Smooth muscle cell (in vitro differentiated cells): ENCODE results near the gene TUBGCP2. TPM values are rescaled to one million over a fixed set of nuclear protein-coding genes. Genes with fewer than 3 reads are reported as not detected.

Experiments
- DNase-seq: peaks from one replicate; lab custom pipeline; 2025; ENCODE audit not compliant: unreplicated experiment; lab: John Stamatoyannopoulos, UW
- H2AFZ ChIP-seq: fragments of 200-600 bp; sonication (generic); 2 replicates; pipeline ENCODE4 v1.6.0; 2016; ENCODE audit warnings: antibody characterized with exemption, low read depth, mild to moderate bottlenecking
- H3F3A ChIP-seq: fragments of 200-600 bp; sonication (generic); 2 replicates; pipeline ENCODE4 v1.6.0; 2017; ENCODE audit warnings: antibody characterized with exemption, low read depth
- H3K27ac ChIP-seq: fragments of 200-600 bp; sonication (generic); 2 replicates; pipeline ENCODE4 v1.5.1; 2016; ENCODE audit warnings: low read depth, mild to moderate bottlenecking
- H3K27me3 ChIP-seq: fragments of 200-600 bp; sonication (generic); 2 replicates; pipeline ENCODE4 v1.6.1; 2016; ENCODE audit warnings: low read depth, mild to moderate bottlenecking
- H3K36me3 ChIP-seq: fragments of 200-600 bp; sonication (generic); 2 replicates; pipeline ENCODE4 v1.5.1; 2016; ENCODE audit warnings: low read depth
- H3K4me1 ChIP-seq: fragments of 200-600 bp; sonication (generic); 2 replicates; pipeline ENCODE4 v1.5.1; 2016; ENCODE audit warnings: low read depth
- H3K4me2 ChIP-seq: fragments of 200-600 bp; sonication (generic); 2 replicates; pipeline ENCODE4 v1.6.0; 2016; ENCODE audit warnings: mild to moderate bottlenecking
- H3K4me3 ChIP-seq: fragments of 200-600 bp; sonication (generic); 2 replicates; pipeline ENCODE4 v1.5.1; 2016; ENCODE audit warnings: mild to moderate bottlenecking
- H3K79me2 ChIP-seq: fragments of 200-600 bp; sonication (generic); 2 replicates; pipeline ENCODE4 v1.6.0; 2016; ENCODE audit warnings: low read depth, mild to moderate bottlenecking
- H3K9ac ChIP-seq: fragments of 200-600 bp; sonication (generic); 2 replicates; pipeline ENCODE4 v1.6.0; 2016; ENCODE audit warnings: low read depth
- H3K9me3 ChIP-seq: fragments of 200-600 bp; sonication (generic); replicated peaks from 2 replicates; pipeline ENCODE4 v1.5.1; 2016; ENCODE audit warnings: low read depth
- H4K20me1 ChIP-seq: fragments of 200-600 bp; sonication (generic); 2 replicates; pipeline ENCODE4 v1.6.0; 2016; ENCODE audit warnings: low read depth
- CTCF ChIP-seq: fragments of 200-600 bp; sonication (generic); IDR thresholded peaks from 2 replicates; pipeline ENCODE4 v1.5.1; 2017; ENCODE audit warnings: borderline replicate concordance, mild to moderate bottlenecking, antibody characterized with exemption; ENCODE audit not compliant: insufficient read depth, poor library complexity, severe bottlenecking
- WGBS: methylation state at CpG from one replicate; pipeline ENCODE4 v1.1.7; 2016; ENCODE audit warnings: low lambda C conversion rate; 5-methylcytosine and 5-hydroxymethylcytosine counted together
- polyA plus RNA-seq: library from polyadenylated mRNA; unstranded; fragments of >200 nt; fragmentation: Nextera tagmentation; extraction: Ambion mirVana; gene quantifications from 2 replicates; pipeline ENCODE4 v1.2.1, GENCODE V29; 2016
- total RNA-seq: library from RNA; depleted of rRNA; stranded (reverse); fragments of >200 nt; gene quantifications from 2 replicates; pipeline ENCODE4 v1.2.3, GENCODE V29; 2014

The TUBGCP2 gene
- total and polyA plus RNA-seq, 2 experiments from 2014 or later: 39.5 to 40.5 TPM

DNA sequence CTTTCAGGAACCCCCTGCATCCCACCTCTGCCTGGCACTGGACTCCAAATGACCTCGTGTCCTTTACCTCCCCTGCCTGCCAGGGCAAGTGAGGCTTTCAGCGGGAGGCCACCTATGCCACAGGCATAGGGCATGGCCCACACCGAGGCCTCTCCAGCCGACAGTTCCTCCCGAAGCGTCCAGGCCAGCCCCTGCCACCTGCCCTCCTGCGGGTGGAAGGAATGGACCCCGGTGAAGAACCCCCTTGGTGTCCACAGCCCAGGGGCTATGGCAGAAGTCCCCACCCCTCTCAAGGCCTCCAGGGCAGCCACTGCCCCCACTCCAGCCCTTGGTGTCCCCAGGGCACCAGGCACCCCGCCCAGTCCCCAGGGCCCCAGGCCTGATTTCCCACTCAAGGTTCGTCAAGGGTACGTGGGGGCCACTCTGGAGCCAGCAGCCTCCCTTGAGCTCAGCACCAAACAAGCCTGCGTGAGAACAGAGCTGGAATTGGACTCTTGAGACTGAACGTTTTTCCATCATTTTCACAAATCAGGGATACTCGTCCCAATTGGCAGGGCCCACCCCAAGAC is 46.1 kb upstream of the TUBGCP2 start:
- no peak for TF ChIP-seq CTCF
- H3K4me1 ChIP-seq: no peaks in the 10 kb centered on the region
- 95% methylated on average over 14 of the region's 14 CpGs for WGBS

GRCh38 chr10:133353988-133354605 is 45.4 kb upstream of the TUBGCP2 start:
- no peaks in the 10 kb centered on the region for H3K27me3 ChIP-seq
- no peak overlapping the region for H3K27ac ChIP-seq
- peaks cover 19% of the 10 kb centered on the region for H4K20me1 ChIP-seq
- no peaks in the 10 kb centered on the region for H3F3A ChIP-seq
- H3K79me2 ChIP-seq: no peaks in the 10 kb centered on the region
- H3K4me2 ChIP-seq: no peak overlapping the region
- WGBS: 90% methylated on average over 13 of the region's 16 CpGs
- H2AFZ ChIP-seq: no peak overlapping the region
- no peak overlapping the region for H3K9ac ChIP-seq
- H3K4me3 ChIP-seq: no peak overlapping the region
- H3K9me3 ChIP-seq: no peaks in the 10 kb centered on the region
- no peaks in the 10 kb centered on the region for H3K36me3 ChIP-seq
- no peak for DNase-seq
- no peaks in the 10 kb centered on the region for H3K4me1 ChIP-seq
- TF ChIP-seq CTCF: no peak

More for the DNA sequence above, 46.1 kb upstream of the TUBGCP2 start:
- no peak for DNase-seq
- Histone ChIP-seq H3K4me2 (no peak overlapping the region), H2AFZ (no peak overlapping the region), H3F3A (no peaks in the 10 kb centered on the region), H3K4me3 (no peak overlapping the region), H3K79me2 (no peaks in the 10 kb centered on the region), H3K9me3 (no peaks in the 10 kb centered on the region), H3K36me3 (no peaks in the 10 kb centered on the region), H3K27ac (no peak overlapping the region), H3K9ac (no peak overlapping the region), H4K20me1 (peaks cover 19% of the 10 kb centered on the region), H3K27me3 (no peaks in the 10 kb centered on the region)

- Histone ChIP-seq H3K9me3 (no peaks in the 10 kb centered on the region), H2AFZ (no peak overlapping the region), H3K4me3 (no peak overlapping the region), H3K4me2 (no peak overlapping the region), H3K36me3 (no peaks in the 10 kb centered on the region), H3K79me2 (no peaks in the 10 kb centered on the region), H3K4me1 (no peaks in the 10 kb centered on the region), H4K20me1 (peaks cover 19% of the 10 kb centered on the region), H3K9ac (no peak overlapping the region), H3K27me3 (no peaks in the 10 kb centered on the region), H3K27ac (no peak overlapping the region), H3F3A (no peaks in the 10 kb centered on the region)
- no peak for DNase-seq
- 85% methylated on average over 16 of the region's 16 CpGs for WGBS
- no peak for TF ChIP-seq CTCF
Measured at GRCh38 chr10:133353202-133353959, 44.7 kb upstream of the TUBGCP2 start.
